HG03039 (cell line): Measurements from ENCODE around the gene PLA2G2F.

Source experiments
- ATAC-seq: cut with Tn5 transposase; IDR thresholded peaks from one replicate; pipeline ENCODE4 v1.9.1; 2021; ENCODE audit warnings: mild to moderate bottlenecking, moderate library complexity; ENCODE audit not compliant: unreplicated experiment

PLA2G2F gene

GRCh38 chr1:20187103-20187812 is 48.1 kb downstream of the PLA2G2F start:
- no peak for ATAC-seq

- ATAC-seq = no peak
Observed at GRCh38 chr1:20187813-20188454, 48.8 kb downstream of the PLA2G2F start.

- no peak for ATAC-seq
Observed at GRCh38 chr1:20188455-20188817, 49.3 kb downstream of the PLA2G2F start.

- ATAC-seq = no peak
Observed at GRCh38 chr1:20189664-20190063, 50.5 kb downstream of the PLA2G2F start.

GRCh38 chr1:20190256-20191160 is 51.4 kb downstream of the PLA2G2F start:
- no peak for ATAC-seq

GRCh38 chr1:20191266-20191825 is 52.2 kb downstream of the PLA2G2F start:
- no peak for ATAC-seq

- no peak for ATAC-seq
Observed at GRCh38 chr1:20192364-20192763, 53.2 kb downstream of the PLA2G2F start.

GRCh38 chr1:20192871-20193411 is 53.8 kb downstream of the PLA2G2F start:
- ATAC-seq = no peak

GRCh38 chr1:20194224-20194623 is 55.1 kb downstream of the PLA2G2F start:
- no peak for ATAC-seq

- ATAC-seq = no peak
Observed at GRCh38 chr1:20194757-20195461, 55.8 kb downstream of the PLA2G2F start.

- ATAC-seq = no peak
Observed at GRCh38 chr1:20195462-20195780, 56.3 kb downstream of the PLA2G2F start.

- no peak for ATAC-seq
Observed at GRCh38 chr1:20197329-20197791, 58.2 kb downstream of the PLA2G2F start.

GRCh38 chr1:20198296-20198695 is 59.2 kb downstream of the PLA2G2F start:
- no peak for ATAC-seq

- no peak for ATAC-seq
Observed at GRCh38 chr1:20198918-20199317, 59.8 kb downstream of the PLA2G2F start.

GRCh38 chr1:20199403-20199802 is 60.3 kb downstream of the PLA2G2F start:
- ATAC-seq = no peak

- ATAC-seq = no peak
Observed at GRCh38 chr1:20199840-20200239, 60.7 kb downstream of the PLA2G2F start.
